Umbilical cord (tissue), 2 donors: ENCODE results near the gene TAF1L. TPM values are rescaled to one million over a fixed set of nuclear protein-coding genes. Genes with fewer than 3 reads are reported as not detected.
"Not testable (repeated sequence)": the region's sequence is repeated elsewhere in the genome, so short reads cannot be mapped to it uniquely, and the experiment has no call there.

Experiments
- DNase-seq: peaks from one replicate; pipeline ENCODE4 v3.0.0-alpha.2; 2015; ENCODE audit warnings: low spot score
- total RNA-seq: library from RNA; depleted of rRNA; stranded (reverse); fragments of >200 nt; gene quantifications from one replicate; pipeline ENCODE4 v1.2.3, GENCODE V29; 2014; ENCODE audit warnings: low replicate concordance; ENCODE audit not compliant: insufficient read depth

The TAF1L gene
- 4.3 TPM for total RNA-seq

- no peak for DNase-seq
These were observed at the start of gene TAF1L for GRCh38 chr9:32635362-32635761. TAF1L (minus strand) TSS chr9:32635669; CDS start chr9:32635579, 90 bp downstream.

DNA sequence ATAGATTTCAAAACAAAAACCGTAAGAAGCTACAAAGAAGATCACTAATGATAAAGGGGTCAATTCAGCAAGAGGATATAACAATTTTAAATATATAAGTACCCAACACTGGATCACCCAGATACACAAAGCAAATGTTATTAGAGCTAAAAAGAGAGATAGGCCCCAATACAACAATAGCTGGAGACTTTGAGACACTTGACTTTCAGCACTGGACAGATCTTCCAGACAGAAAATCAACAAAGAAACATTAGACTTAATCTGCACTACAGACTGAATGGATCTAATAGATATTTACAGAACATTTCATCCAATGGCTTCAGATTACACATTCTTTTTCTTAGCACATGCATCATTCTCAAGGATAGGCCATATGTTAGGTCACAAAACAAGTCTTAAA, 46.3 kb upstream of the TAF1L start:
- no peak for DNase-seq

GRCh38 chr9:32677931-32678330, 42.5 kb upstream of the TAF1L start:
- no peak for DNase-seq

- no peak for DNase-seq
These were observed 37.0 kb upstream of the TAF1L start for GRCh38 chr9:32672469-32672868.

DNA sequence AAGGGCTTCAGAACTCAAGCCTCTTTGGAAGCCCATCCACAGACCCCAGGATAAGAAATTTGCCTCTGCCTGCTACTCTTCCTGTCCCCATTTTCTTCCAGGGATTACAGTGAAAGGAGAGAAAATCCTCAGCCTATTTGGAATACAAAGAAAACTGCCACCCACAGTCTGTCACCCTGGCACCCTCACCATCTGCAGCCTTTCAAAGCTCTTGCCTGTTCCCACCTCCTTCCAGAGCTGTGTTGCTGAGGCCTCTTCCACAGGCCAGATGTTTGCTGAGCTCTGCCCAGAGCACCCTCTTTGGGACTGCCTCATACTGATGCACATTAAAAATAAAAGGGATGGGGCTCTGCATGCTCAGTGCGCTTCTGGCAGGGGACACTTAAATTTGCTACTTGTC, 35.9 kb upstream of the TAF1L start:
- no peak for DNase-seq

- DNase-seq: no peak
These were observed 29.6 kb upstream of the TAF1L start for GRCh38 chr9:32665101-32665500.

GRCh38 chr9:32663741-32664140, 28.3 kb upstream of the TAF1L start:
- no peak for DNase-seq

GRCh38 chr9:32647671-32648070, 12.2 kb upstream of the TAF1L start:
- DNase-seq: no peak

GRCh38 chr9:32644698-32645097, 9.2 kb upstream of the TAF1L start:
- peak; percentile 45 for DNase-seq

GRCh38 chr9:32633151-32633550, 2.3 kb downstream of the TAF1L start:
- not testable (repeated sequence) for DNase-seq

- DNase-seq: no peak
These were observed 3.5 kb downstream of the TAF1L start for GRCh38 chr9:32631991-32632390.

- no peak for DNase-seq
These were observed 8.0 kb downstream of the TAF1L start for GRCh38 chr9:32627394-32627954.

GRCh38 chr9:32625320-32625719, 10.1 kb downstream of the TAF1L start:
- DNase-seq: no peak

GRCh38 chr9:32622948-32623347, 12.5 kb downstream of the TAF1L start:
- DNase-seq: no peak

- no peak for DNase-seq
These were observed 17.2 kb downstream of the TAF1L start for GRCh38 chr9:32618261-32618660.

DNA sequence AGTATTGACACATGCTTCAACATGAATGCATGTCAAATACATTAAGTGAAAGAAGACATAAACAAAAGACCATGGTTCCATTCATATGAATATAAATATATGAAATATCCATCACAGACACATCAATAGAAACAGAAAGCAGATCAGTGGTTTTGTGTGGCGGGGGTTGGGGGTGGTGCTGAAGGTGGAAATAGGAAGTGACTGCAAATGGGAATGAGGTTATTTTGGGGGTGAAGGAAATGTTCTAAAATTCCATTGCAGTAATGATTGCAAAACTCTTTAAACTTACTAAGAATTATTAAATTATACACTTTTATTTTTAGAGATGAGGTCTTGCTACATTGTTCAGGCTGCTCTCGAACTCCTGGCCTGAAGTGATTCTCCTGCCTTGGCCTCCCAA, 28.7 kb downstream of the TAF1L start:
- DNase-seq: no peak

DNA sequence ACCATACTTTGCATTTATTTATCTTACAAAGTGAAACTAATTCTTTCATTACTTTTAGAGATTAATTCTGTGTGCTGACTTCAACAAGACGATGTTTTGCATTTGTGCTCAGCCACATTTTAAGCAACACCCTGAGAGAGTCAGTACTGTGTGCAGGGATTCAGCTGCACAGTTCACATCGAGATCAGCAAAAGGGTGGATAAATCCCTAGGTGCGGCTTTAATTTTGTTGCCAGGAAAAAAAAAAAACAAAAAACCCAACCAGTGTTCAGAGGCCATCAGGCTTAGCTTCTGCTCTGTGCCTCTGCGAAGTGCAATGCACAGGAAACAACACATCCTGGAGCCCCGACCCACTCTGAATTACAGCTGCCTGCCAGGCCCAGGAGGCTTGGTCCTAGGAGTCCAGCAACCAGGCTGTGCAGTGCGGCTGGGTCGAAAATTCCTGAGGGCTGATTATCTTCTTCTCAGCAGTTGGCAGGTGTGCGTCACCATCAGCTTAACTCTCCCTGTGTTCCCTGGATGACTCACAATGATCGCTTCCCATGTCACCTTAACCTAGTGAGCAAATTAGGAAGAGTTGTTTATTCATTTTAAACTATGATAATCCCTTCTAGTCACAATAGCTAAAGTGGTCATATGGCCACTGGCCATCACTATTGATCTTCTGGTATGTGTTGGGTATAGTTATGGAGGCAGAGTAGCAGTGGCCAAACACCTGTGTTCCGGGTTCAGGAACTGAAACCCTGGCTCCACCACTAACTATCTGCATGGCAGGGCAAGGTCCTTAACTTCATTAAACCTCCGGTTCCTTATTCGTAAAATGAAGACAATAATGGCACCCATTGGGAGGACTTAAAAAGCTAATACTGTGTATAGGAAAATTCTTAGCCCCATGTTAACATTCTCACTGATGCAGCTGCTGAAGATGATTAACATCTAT, 31.3 kb downstream of the TAF1L start:
- DNase-seq: no peak

- DNase-seq: not testable (repeated sequence)
These were observed 36.4 kb downstream of the TAF1L start for GRCh38 chr9:32599021-32599420.

- no peak for DNase-seq
These were observed 38.5 kb downstream of the TAF1L start for GRCh38 chr9:32596936-32597335.

GRCh38 chr9:32596096-32596865, 39.2 kb downstream of the TAF1L start:
- DNase-seq: no peak

DNA sequence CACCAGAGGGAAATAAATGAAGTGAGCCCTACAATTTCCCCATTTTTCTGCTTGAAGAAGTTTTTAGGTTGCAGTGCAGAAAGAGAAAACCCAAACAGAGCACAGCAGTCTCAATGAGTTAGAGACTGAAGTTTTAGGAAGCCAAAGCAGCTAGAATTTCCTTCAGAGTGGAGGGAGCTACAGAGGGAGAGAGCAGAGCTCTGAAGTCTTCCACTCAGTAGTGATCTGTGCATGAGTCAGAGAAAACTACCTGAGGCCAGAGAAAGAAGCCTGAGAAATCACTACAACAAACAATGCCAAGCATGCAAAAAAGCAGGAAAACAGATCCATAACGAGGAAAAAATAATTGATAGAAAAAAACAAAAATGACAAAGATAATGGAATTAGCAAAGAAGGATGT, 44.6 kb downstream of the TAF1L start:
- peak; percentile 17 for DNase-seq

GRCh38 chr9:32590476-32590875, 45.0 kb downstream of the TAF1L start:
- DNase-seq: peak; percentile 17
